H54 (cell line): ENCODE results near the gene OBSL1.

ENCODE experiments used
- DNase-seq: peaks from one replicate; pipeline ENCODE4 v3.0.0; 2011; ENCODE audit warnings: low spot score, mixed read lengths; ENCODE audit not compliant: insufficient read length
- FAIRE-seq: peaks from 3 replicates; lab custom pipeline; 2011; peaks lifted over from hg19 to GRCh38; lab: Jason Lieb, UNC
- POLR2A ChIP-seq: IDR thresholded peaks from 2 replicates; pipeline ENCODE4 v1.6.1; 2011; ENCODE audit warnings: low read depth, mild to moderate bottlenecking, low read length

The OBSL1 gene

GRCh38 chr2:219519526-219519916 lies 51.8 kb downstream of the OBSL1 start:
- DNase-seq (no peak), FAIRE-seq (no peak)
- no peak for TF ChIP-seq POLR2A

DNA sequence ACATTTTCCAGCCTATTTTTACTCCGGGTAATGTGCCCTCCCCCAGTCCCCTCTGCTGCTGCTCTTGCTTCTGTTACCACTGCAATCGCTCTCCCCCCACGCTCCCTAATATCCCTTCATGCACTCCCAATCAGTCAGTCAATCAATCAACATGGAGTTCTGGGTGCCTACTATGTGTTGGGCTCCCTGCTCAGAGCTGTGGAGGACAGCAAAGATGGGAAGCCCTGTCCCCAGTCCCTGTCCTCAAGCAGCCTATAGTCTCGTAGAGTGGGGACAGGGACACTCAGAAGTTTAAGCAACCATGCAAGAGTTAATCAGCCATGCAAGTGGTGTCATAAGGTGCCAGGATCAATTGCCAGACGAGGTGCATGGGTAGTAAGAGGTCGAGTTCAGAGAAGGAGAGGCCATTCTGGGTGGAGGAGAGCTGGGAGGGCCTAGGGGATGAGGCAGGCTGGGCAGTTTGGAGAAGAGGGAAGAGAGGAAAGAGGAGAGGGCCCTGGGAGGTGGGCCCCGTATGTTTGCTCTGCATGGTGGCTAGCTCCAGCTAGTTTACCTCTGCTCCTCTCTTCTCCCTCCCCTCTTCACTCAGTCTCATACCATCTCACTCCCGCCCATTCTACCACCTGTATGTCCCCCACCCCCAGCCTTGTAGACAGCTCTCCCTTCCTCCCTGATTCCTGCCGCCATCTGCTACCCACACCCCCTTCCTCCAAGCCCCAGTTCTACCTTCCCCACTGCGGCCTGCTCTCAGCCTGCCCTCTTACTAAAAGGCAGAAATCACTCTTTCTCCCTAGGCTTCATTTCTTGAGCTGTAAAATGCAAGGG lies 53.2 kb downstream of the OBSL1 start:
- FAIRE-seq (no peak), DNase-seq (no peak)
- TF ChIP-seq POLR2A: no peak

DNA sequence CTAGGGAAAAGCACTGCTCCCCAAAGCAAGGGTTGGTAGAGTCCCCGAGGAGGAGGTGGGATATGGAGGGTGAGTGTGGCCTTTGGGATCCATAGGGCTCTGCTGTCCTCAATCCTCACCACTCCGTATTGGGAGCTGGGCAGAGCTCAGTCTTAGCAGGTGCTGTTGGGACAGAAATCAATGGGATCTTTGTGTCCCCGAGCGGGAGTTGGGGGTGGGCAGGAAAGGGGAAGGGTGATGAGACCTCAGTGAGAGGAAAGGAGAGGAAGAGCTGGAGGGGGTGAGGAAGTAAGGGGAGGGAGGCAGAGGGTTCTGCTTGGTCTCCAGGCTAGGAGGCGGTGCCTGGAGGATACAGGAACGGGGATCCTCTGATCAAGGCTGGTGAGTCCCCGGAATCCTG lies 54.5 kb downstream of the OBSL1 start:
- no peak for TF ChIP-seq POLR2A
- no peak for DNase-seq
- FAIRE-seq: no peak

DNA sequence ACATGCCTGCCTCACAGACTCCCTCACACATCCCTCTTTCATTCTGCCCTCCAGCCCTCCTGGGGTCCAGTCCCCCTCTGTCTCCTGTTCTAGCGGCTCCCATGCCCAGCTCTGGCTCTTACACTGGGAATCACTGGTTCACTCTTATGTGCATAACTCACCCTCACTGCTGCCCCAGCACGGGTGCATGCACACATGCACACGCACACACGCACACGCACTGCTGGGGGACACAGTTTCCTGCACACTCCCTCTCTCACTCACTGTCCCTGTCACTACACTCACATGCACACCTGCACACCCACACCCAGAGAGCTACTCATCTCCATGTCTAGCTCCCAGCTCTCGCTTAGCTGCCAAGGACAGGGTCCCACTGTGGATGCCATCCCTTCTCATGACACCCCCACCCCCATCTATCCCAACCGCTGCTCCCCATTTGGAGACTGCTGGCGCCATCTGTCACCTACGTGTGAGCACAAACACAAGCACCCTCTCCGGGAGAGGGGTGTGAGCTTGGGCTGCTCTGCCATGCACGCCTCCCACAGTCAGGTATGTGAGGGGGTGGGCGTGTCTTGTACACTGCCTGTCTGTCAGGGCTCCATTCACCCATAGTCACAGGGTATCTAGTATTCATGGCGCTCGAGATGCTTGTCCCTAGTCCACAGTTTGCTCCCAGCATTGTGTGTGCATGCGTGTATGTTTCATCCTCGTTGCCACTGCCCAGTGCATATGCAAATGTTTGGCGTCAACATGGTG lies 55.3 kb downstream of the OBSL1 start:
- DNase-seq (no peak), FAIRE-seq (no peak)

DNA sequence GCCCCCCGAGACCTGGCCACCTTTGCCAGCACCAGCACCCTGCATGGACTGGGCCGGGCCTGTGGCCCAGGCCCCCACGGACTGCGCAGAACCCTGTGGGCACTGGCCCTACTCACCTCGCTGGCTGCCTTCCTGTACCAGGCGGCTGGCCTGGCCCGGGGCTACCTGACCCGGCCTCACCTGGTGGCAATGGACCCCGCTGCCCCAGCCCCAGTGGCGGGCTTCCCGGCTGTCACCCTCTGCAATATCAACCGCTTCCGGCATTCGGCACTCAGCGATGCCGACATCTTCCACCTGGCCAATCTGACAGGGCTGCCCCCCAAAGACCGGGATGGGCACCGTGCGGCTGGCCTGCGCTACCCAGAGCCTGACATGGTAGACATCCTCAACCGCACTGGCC lies 56.5 kb downstream of the OBSL1 start:
- TF ChIP-seq POLR2A: no peak
- DNase-seq: no peak
- no peak for FAIRE-seq

More for the DNA sequence above, 55.3 kb downstream of the OBSL1 start:
- no peak for TF ChIP-seq POLR2A

- FAIRE-seq (no peak), DNase-seq (no peak)
- TF ChIP-seq POLR2A: no peak
Observed at GRCh38 chr2:219514196-219514761, 57.1 kb downstream of the OBSL1 start, which contains the start of gene ASIC4. Gene ASIC4 (plus strand): TSS chr2:219514482. CDS start chr2:219514725, 243 bp downstream.

- FAIRE-seq: no peak
- no peak for DNase-seq
- TF ChIP-seq POLR2A: no peak
Observed at GRCh38 chr2:219513787-219514186, 57.6 kb downstream of the OBSL1 start.

GRCh38 chr2:219512524-219513216 lies 58.7 kb downstream of the OBSL1 start:
- FAIRE-seq: no peak
- TF ChIP-seq POLR2A: no peak
- DNase-seq: no peak

GRCh38 chr2:219511547-219512325 lies 59.6 kb downstream of the OBSL1 start:
- DNase-seq: no peak
- FAIRE-seq: no peak
- no peak for TF ChIP-seq POLR2A

GRCh38 chr2:219510512-219511135 lies 60.7 kb downstream of the OBSL1 start:
- no peak for FAIRE-seq
- no peak for DNase-seq
- no peak for TF ChIP-seq POLR2A

GRCh38 chr2:219509780-219510511 lies 61.4 kb downstream of the OBSL1 start:
- no peak for FAIRE-seq
- DNase-seq: peak; percentile 60
- no peak for TF ChIP-seq POLR2A
